RWPE1 (cell line): ENCODE data around the gene GNG4.

Source experiments
- CTCF ChIA-PET: fragments of 350-600 bp; sonication (Branson Sonifier 250); formaldehyde crosslinking; extraction: SDS; loops from one replicate; lab custom pipeline; 2021; lab: Yijun Ruan, JAX
- POLR2A ChIA-PET: fragments of 400-600 bp; formaldehyde crosslinking; extraction: SDS; loops from one replicate; lab custom pipeline; 2020; ENCODE audit warnings: antibody characterized with exemption; ENCODE audit not compliant: low non-redundant PET; lab: Yijun Ruan, JAX
- DNase-seq: peaks from one replicate; pipeline ENCODE4 v3.0.0; 2012; ENCODE audit warnings: low spot score
- H3K27ac ChIP-seq: fragments of 450-650 bp; 2 replicates; pipeline ENCODE4 v1.5.1; 2017
- TF ChIP-seq, protein P1 (sequence below): fragments of 450-650 bp; conservative IDR thresholded peaks from 2 replicates; pipeline ENCODE4 v1.5.1; 2017; ENCODE audit warnings: low read depth, mild to moderate bottlenecking

GNG4 gene

DNA sequence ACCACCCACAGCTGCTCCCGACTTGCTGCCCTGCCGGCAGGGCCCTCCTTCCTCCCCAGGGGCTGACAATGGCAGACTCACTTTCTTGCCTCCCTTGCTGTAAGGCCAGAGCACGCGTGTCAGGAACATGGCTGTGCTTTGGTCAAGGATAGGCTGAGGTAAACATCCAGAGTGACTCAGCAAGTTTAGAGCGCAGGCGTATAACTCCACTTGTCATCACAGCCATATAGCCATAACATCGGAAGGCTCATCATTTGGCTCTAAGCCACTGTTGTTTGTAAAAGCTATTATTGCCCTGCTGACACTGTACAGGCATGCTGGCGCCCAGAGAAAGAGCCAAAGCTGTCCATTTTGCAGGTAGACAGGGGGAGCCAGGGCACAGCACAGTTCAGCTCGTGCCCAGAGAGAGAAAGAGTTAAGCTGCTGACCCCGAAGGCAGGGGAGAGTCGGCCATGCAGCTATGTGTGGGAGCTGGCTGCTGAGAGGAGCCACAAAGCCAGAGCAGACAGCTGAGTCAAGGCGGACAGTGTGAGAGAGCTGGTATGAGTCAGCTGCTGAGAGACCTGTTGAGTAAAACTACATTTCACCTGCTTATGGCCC is 60.6 kb downstream of the GNG4 start:
- TF ChIP-seq, protein P1, sequence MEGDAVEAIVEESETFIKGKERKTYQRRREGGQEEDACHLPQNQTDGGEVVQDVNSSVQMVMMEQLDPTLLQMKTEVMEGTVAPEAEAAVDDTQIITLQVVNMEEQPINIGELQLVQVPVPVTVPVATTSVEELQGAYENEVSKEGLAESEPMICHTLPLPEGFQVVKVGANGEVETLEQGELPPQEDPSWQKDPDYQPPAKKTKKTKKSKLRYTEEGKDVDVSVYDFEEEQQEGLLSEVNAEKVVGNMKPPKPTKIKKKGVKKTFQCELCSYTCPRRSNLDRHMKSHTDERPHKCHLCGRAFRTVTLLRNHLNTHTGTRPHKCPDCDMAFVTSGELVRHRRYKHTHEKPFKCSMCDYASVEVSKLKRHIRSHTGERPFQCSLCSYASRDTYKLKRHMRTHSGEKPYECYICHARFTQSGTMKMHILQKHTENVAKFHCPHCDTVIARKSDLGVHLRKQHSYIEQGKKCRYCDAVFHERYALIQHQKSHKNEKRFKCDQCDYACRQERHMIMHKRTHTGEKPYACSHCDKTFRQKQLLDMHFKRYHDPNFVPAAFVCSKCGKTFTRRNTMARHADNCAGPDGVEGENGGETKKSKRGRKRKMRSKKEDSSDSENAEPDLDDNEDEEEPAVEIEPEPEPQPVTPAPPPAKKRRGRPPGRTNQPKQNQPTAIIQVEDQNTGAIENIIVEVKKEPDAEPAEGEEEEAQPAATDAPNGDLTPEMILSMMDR = no peak
- H3K27ac ChIP-seq = no peak overlapping the region
- ChIA-PET POLR2A (no interaction called here), CTCF (interaction anchor here (0.7 kb wide), 1 partner anchor 143 kb away, joined by 3 read pairs; no protein-coding TSS in a partner anchor)
- DNase-seq = no peak

DNA sequence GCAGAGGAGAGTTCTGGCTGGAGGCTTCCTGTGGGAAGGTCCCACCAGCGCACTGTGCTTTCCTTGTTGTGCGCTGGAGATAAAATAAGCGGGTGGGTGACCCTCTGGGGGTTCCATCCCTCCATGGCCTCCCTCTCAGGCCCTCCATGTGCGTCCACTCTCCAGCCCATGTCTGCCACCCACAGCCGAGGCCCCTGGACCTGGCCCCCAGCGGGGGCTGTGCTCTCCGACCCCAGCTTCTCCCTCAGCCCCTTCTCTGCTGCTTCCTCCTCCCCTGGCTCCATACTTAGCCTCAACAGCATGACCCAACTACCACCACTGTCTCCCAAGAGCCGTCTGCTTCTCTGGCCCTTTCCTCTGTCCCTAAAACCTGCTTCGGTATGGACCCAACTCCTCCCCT is 61.4 kb downstream of the GNG4 start:
- no peak overlapping the region for H3K27ac ChIP-seq
- CTCF ChIA-PET = no interaction called here
- TF ChIP-seq, protein P1 = no peak
- no peak for DNase-seq
- POLR2A ChIA-PET = no interaction called here

DNA sequence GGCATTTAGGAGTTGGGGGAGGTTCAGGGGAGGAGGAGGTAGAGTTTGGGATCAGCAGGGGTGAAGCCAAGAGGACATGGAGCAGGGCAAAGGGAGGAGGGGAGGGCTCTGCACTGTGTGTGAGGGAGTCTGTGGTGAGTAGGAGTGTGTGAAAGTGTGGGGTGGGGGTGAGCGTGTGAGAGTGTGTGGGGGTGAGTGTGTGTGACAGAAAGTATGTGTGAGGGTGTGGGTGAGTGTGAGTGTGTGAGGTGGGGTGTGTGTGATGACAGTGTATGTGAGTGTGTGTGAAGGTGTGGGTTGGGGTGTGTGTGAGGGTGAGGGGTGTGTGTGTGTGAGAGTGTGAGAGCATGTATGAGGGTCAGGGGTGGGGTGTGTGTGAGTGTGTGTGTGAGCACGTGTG is 62.6 kb downstream of the GNG4 start:
- TF ChIP-seq, protein P1 = no peak
- no peak for DNase-seq
- no peak overlapping the region for H3K27ac ChIP-seq
- POLR2A ChIA-PET = no interaction called here
- CTCF ChIA-PET = no interaction called here

DNA sequence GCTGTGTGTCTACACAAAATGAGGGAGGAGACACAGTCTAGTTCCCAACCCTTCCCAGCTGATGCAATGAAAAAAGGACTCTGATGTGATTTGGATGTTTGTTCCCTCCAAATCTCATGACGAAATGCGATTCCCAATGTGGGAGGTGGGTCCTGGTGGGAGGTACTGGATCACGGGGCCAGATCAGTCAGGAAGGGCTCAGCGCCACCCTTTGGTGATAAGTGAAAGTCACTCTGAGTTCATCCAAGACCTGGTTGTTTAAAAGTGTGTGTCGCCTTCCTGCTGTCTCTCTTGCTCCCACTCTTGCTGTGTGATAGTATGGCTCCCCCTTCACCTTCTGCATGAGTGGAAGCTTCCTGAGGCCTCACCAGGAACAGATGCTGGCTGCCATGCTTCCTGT is 63.2 kb downstream of the GNG4 start:
- ChIA-PET CTCF (interaction anchor here (1.0 kb wide), 1 partner anchor 14 kb away, joined by 3 read pairs; no protein-coding TSS in a partner anchor), POLR2A (no interaction called here)
- no peak for DNase-seq
- TF ChIP-seq, protein P1 = no peak
- H3K27ac ChIP-seq = no peak overlapping the region

DNA sequence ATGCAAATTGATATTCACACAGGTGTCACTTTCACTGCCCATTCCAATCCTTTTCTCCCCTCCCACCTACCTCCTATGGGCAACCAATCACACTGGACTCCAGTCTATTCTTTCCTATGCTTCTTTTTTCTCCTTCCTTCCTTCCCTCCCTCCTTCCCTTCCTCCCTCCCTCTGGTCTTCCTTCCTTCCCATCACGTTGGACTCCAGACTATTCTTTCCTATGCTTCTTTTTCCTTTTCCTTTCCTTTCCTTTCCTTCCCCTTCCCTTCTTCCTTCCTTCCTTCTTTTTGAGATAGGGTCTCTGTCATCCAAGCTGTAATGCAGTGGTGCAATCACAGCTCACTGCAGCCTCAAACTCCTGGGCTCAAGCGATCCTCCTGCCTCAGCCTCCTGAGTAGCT is 64.6 kb downstream of the GNG4 start:
- no peak overlapping the region for H3K27ac ChIP-seq
- POLR2A ChIA-PET = no interaction called here
- DNase-seq = no peak
- CTCF ChIA-PET = no interaction called here
- TF ChIP-seq, protein P1 = no peak

DNA sequence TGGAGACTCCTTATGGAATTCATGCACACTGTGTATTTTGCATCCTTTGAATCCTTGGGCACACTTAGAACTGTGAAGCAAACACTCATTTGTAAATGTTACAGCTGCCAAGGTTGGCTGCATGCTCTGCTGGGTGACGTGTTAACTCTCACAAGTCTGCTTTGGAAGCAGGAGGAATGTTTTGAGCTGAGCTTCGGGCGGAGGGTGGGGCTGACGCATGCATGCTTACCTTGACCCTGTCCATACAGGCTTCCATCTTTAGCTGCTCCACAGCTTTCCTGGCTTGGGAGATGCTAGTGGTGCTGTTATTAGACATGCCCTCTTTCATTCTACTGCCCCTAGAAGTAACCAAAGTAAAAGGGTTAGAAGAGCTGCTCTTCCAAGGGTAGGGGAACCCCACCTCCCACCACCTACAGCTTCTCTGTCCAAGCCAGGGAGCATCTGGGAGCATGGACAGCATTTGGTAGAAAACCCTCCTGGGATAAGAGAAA is 66.0 kb downstream of the GNG4 start:
- POLR2A ChIA-PET = no interaction called here
- no peak for DNase-seq
- no peak overlapping the region for H3K27ac ChIP-seq
- TF ChIP-seq, protein P1 = no peak
- CTCF ChIA-PET = no interaction called here
